Astrocyte (in vitro differentiated cells and primary cell): Measurements from ENCODE around the gene WDR37.

Experiments
- CTCF ChIP-seq: IDR thresholded peaks from 2 replicates; pipeline ENCODE4 v1.5.1; 2011; ENCODE audit warnings: low read depth, mild to moderate bottlenecking, inconsistent platforms, low read length, moderate library complexity; ENCODE audit not compliant: insufficient read depth
- EZH2 ChIP-seq: IDR thresholded peaks from 2 replicates; pipeline ENCODE4 v1.6.1; 2012; ENCODE audit warnings: mild to moderate bottlenecking, low read length, inconsistent platforms; ENCODE audit not compliant: insufficient read depth

GRCh38 chr10:1074748-1075308 lies 18.6 kb downstream of the WDR37 start:
- TF ChIP-seq CTCF, result peak; percentile 17
- TF ChIP-seq EZH2, result no peak
